ENCODE data around the gene PSTPIP1. TPM values are rescaled to one million over a fixed set of nuclear protein-coding genes. Genes with fewer than 3 reads are reported as not detected.

The PSTPIP1 gene
- total RNA-seq, 1 donor from 2014 or later: 42.7 TPM

DNA sequence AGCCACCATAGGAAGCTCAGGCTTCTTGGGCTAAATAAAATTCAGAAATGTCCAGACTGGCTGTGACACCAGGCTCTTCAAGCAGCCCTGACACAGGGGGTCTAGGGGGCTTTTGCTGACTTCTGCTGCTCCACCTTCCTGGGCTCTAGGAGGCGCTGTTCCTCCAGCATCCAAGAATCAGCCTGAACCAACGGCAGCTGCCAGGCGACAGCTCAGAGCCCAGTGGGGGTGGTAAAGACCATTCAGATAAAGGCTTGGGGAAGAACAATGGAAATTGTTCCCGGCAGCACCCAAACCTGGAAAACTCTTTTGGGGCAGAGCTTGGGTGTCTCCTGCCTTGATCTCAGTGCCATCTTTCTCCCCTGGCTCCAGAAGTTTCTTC, 21.6 kb upstream of the PSTPIP1 start:
- ChIA-PET CTCF (interaction anchor here (0.6 to 4.1 kb wide), 12 partner anchors 14 to 570 kb away, joined by 3 to 41 read pairs (median 5); partner anchors contain the start of gene PSTPIP1), POLR2A (interaction anchor here (0.6 to 1.0 kb wide), 3 partner anchors 22 to 58 kb away, joined by 3 read pairs; partner anchors contain the start of gene PSTPIP1)
- ATAC-seq (ENCODE audit: low read depth) (no peak), DNase-seq (no peak)
- Mint-ChIP-seq H3K36me3 (ENCODE audit: low read depth) (no peaks in the 10 kb centered on the region), H3K4me1 (peaks cover 6% of the 10 kb centered on the region), H3K27ac (no peak overlapping the region), H3K27me3 (no peaks in the 10 kb centered on the region), H3K9me3 (no peaks in the 10 kb centered on the region), H3K4me3 (no peak overlapping the region)
- TF ChIP-seq, protein P1, sequence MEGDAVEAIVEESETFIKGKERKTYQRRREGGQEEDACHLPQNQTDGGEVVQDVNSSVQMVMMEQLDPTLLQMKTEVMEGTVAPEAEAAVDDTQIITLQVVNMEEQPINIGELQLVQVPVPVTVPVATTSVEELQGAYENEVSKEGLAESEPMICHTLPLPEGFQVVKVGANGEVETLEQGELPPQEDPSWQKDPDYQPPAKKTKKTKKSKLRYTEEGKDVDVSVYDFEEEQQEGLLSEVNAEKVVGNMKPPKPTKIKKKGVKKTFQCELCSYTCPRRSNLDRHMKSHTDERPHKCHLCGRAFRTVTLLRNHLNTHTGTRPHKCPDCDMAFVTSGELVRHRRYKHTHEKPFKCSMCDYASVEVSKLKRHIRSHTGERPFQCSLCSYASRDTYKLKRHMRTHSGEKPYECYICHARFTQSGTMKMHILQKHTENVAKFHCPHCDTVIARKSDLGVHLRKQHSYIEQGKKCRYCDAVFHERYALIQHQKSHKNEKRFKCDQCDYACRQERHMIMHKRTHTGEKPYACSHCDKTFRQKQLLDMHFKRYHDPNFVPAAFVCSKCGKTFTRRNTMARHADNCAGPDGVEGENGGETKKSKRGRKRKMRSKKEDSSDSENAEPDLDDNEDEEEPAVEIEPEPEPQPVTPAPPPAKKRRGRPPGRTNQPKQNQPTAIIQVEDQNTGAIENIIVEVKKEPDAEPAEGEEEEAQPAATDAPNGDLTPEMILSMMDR (IDR thresholded peaks at IDR 0.05): no peak
- intact Hi-C loops (cut with micrococcal nuclease): loop anchor here (1.0 to 2.0 kb wide), 2 partner anchors 58 to 569 kb away; no protein-coding TSS in a partner anchor

DNA sequence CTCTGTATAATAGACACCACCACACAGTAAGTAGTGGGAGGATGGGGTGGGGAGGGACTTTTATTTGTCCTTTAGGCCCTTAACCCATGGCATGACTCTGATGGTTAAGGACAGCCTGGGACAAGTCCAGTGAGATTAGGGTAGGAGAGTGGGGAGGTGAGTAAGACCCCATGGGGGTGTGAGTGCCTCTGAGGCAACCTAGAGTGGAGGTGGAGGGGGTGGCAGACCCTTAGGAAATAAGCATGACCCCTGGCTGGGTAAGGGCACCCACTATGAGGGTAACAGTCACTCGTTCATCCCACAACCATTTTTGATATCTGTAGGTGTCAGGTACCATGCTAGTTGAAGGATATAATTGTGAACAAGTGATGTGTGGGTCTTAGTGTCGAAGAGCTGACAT, 21.0 kb upstream of the PSTPIP1 start:
- H3K4me3 Mint-ChIP-seq: no peak overlapping the region
- H3K36me3 Mint-ChIP-seq (ENCODE audit: low read depth): no peaks in the 10 kb centered on the region
- no peaks in the 10 kb centered on the region for H3K27me3 Mint-ChIP-seq
- DNase-seq (no peak), ATAC-seq (ENCODE audit: low read depth) (no peak)
- intact Hi-C loops (cut with micrococcal nuclease): loop anchor here (1.0 to 2.0 kb wide), 2 partner anchors 57 to 569 kb away; no protein-coding TSS in a partner anchor
- ChIA-PET CTCF (interaction anchor here (0.6 to 4.1 kb wide), 12 partner anchors 13 to 569 kb away, joined by 3 to 41 read pairs (median 5); partner anchors contain the start of gene PSTPIP1), POLR2A (interaction anchor here (0.6 to 1.0 kb wide), 4 partner anchors 14 to 371 kb away, joined by 3 to 6 read pairs (median 3); partner anchors contain the start of gene PSTPIP1)
- H3K4me1 Mint-ChIP-seq: peaks cover 6% of the 10 kb centered on the region
- H3K9me3 Mint-ChIP-seq: no peaks in the 10 kb centered on the region
- TF ChIP-seq, protein P1 (IDR thresholded peaks at IDR 0.05): no peak
- no peak overlapping the region for H3K27ac Mint-ChIP-seq

DNA sequence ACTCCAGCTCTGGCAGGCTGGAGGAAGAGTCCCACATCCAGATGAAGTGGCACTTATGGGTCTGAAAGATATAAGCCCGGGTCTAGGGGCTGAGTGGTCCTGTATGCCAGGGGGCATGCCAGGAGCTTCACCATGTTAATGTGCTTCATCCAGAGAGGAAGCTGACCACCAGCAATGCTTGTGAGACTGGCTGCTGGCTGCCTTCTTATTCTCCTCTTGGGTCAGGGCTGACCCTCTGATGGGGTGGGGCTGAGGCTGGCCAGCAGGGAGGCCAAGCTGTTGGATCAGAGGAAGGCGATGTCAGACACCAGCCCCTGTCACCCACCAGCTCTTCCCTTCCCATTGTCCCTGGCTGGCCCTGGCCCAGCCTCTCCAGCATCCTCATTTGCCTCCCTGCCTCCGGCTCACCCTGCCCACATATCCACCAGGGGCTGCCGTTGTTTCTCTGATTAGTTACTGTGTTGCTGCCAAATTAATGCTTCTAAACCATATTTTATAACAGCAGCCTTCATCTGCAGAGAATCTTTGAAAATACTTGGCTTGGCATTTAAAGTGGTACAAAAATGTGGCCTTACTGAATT, 20.4 kb upstream of the PSTPIP1 start:
- ATAC-seq (ENCODE audit: low read depth): no peak
- TF ChIP-seq, protein P1 (IDR thresholded peaks at IDR 0.05): no peak
- ChIA-PET POLR2A (interaction anchor here (0.6 kb wide), 1 partner anchor 372 kb away, joined by 3 read pairs; no protein-coding TSS in a partner anchor), CTCF (interaction anchor here (1.4 to 4.1 kb wide), 5 partner anchors 43 to 523 kb away, joined by 5 to 41 read pairs (median 7); no protein-coding TSS in a partner anchor)
- no peaks in the 10 kb centered on the region for H3K36me3 Mint-ChIP-seq (ENCODE audit: low read depth)
- H3K4me3 Mint-ChIP-seq: no peak overlapping the region
- no peak overlapping the region for H3K27ac Mint-ChIP-seq
- no peak for DNase-seq
- intact Hi-C loops (cut with micrococcal nuclease): no loop called here
- no peaks in the 10 kb centered on the region for H3K9me3 Mint-ChIP-seq
- H3K4me1 Mint-ChIP-seq: peaks cover 6% of the 10 kb centered on the region
- no peaks in the 10 kb centered on the region for H3K27me3 Mint-ChIP-seq

DNA sequence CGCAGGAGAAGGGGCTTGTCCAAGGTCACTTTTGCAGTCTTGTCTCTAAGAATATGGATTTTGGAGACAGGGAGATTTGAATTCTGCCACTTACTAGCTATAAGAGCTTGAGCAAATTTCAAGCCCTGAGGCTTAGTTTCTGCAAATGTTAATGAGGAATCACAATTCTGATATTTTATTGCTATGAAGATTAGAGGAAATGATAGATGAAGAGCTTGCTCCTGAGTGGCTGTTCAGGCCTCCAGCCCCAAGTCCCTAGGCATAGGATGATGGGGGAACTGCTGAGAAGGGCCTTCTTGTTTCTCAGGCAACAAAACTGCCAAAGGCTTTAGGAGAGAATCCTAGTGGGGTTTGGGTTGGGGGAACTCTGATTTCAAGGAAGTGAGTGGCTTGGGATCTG, 18.8 kb upstream of the PSTPIP1 start:
- Mint-ChIP-seq H3K9me3 (no peaks in the 10 kb centered on the region), H3K4me1 (peaks cover 6% of the 10 kb centered on the region), H3K4me3 (no peak overlapping the region), H3K27ac (no peak overlapping the region), H3K36me3 (ENCODE audit: low read depth) (no peaks in the 10 kb centered on the region), H3K27me3 (peaks cover 3% of the 10 kb centered on the region)
- ChIA-PET CTCF (interaction anchor here (1.4 kb wide), 1 partner anchor 55 kb away, joined by 5 read pairs; no protein-coding TSS in a partner anchor), POLR2A (interaction anchor here (0.7 to 1.2 kb wide), 2 partner anchors 19 to 41 kb away, joined by 3 to 5 read pairs; partner anchors contain the start of gene PSTPIP1)
- DNase-seq (no peak), ATAC-seq (ENCODE audit: low read depth) (no peak)
- intact Hi-C loops (cut with micrococcal nuclease): no loop called here
- TF ChIP-seq, protein P1 (IDR thresholded peaks at IDR 0.05): no peak

DNA sequence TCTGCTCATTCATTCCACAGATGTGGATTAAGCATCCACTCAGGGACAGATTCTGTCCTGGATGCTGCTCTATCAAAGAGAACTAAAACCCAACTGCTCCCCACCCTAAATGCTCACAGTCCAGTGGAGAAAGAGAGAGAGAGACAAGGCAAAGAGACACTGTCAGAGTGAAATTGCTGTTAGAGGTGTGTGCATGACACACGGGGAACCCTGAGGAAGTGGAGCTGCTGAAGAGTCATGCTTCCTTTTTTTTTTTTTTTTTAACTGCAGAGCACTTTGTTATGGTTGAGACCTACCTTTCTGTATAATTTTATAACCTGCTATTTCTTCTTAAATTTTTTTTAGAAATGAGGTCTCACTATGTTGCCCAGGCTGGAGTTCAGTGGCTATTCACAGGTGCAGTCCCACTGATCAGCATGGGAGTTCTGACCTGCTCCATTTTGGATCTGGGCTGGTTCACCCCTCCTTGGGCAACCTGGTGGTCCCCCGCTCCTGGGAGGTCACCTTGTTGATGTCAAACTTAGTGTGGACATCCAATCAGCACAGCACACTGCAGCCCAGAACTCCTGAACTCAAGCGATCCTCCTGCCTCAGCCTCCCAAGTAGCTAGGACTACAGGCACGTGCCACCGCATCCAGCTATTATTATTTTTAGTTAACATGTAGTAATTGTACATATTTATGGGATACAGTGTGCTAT, 18.2 kb upstream of the PSTPIP1 start:
- Mint-ChIP-seq H3K4me3 (no peak overlapping the region), H3K27me3 (peaks cover 3% of the 10 kb centered on the region), H3K4me1 (peaks cover 6% of the 10 kb centered on the region), H3K36me3 (ENCODE audit: low read depth) (no peaks in the 10 kb centered on the region), H3K9me3 (no peaks in the 10 kb centered on the region), H3K27ac (no peak overlapping the region)
- intact Hi-C loops (cut with micrococcal nuclease): no loop called here
- TF ChIP-seq, protein P1 (IDR thresholded peaks at IDR 0.05): no peak
- CTCF ChIA-PET: interaction anchor here (0.6 kb wide), 1 partner anchor 567 kb away, joined by 3 read pairs; no protein-coding TSS in a partner anchor
- POLR2A ChIA-PET: interaction anchor here (0.6 to 1.2 kb wide), 3 partner anchors 19 to 95 kb away, joined by 3 to 5 read pairs (median 4); partner anchors contain the start of gene PSTPIP1
- DNase-seq (no peak), ATAC-seq (ENCODE audit: low read depth) (peak; percentile 56)
